HG02763 (cell line): ENCODE results near the gene KIR2DL4.
"Not testable (repeated sequence)": the region's sequence is repeated elsewhere in the genome, so short reads cannot be mapped to it uniquely, and the experiment has no call there.

Experiments used
- ATAC-seq: cut with Tn5 transposase; IDR thresholded peaks from one replicate; pipeline ENCODE4 v1.9.1; 2021; ENCODE audit warnings: mild to moderate bottlenecking, moderate library complexity; ENCODE audit not compliant: unreplicated experiment

KIR2DL4 gene

GRCh38 chr19:54804101-54804500 is 691 bp downstream of the KIR2DL4 start:
- no peak for ATAC-seq

GRCh38 chr19:54804571-54804970 is 1.2 kb downstream of the KIR2DL4 start:
- ATAC-seq: no peak

GRCh38 chr19:54805665-54806515 is 2.5 kb downstream of the KIR2DL4 start:
- ATAC-seq: no peak

GRCh38 chr19:54806516-54806838 is 3.1 kb downstream of the KIR2DL4 start:
- no peak for ATAC-seq

- not testable (repeated sequence) for ATAC-seq
These were observed 11.2 kb downstream of the KIR2DL4 start for GRCh38 chr19:54814571-54814970.

GRCh38 chr19:54816251-54816650 is 12.8 kb downstream of the KIR2DL4 start, which contains the start of gene KIR3DL1:
KIR3DL1 (plus strand) TSS chr19:54816468.
- ATAC-seq: not testable (repeated sequence)

GRCh38 chr19:54817670-54818536 is 14.5 kb downstream of the KIR2DL4 start:
- no peak for ATAC-seq

GRCh38 chr19:54824416-54824815 is 21.0 kb downstream of the KIR2DL4 start:
- not testable (repeated sequence) for ATAC-seq

- ATAC-seq: not testable (repeated sequence)
These were observed 21.9 kb downstream of the KIR2DL4 start for GRCh38 chr19:54825326-54825725.

- ATAC-seq: not testable (repeated sequence)
These were observed 24.7 kb downstream of the KIR2DL4 start for GRCh38 chr19:54828064-54828463.

GRCh38 chr19:54832496-54832895 is 29.1 kb downstream of the KIR2DL4 start, which contains the start of gene KIR2DS4:
KIR2DS4 (plus strand) TSS chr19:54832676.
- ATAC-seq: not testable (repeated sequence)

- not testable (repeated sequence) for ATAC-seq
These were observed 31.7 kb downstream of the KIR2DL4 start for GRCh38 chr19:54835126-54835525.

- ATAC-seq: not testable (repeated sequence)
These were observed 34.1 kb downstream of the KIR2DL4 start for GRCh38 chr19:54837522-54837921.

GRCh38 chr19:54843171-54843570 is 39.8 kb downstream of the KIR2DL4 start:
- ATAC-seq: not testable (repeated sequence)

- ATAC-seq: not testable (repeated sequence)
These were observed 46.7 kb downstream of the KIR2DL4 start, which contains the start of gene KIR3DL2 for GRCh38 chr19:54850061-54850640. KIR3DL2 (plus strand) TSS chr19:54850443; CDS start chr19:54850476, 33 bp downstream.

GRCh38 chr19:54850930-54851329 is 47.5 kb downstream of the KIR2DL4 start:
- no peak for ATAC-seq

GRCh38 chr19:54851353-54851752 is 47.9 kb downstream of the KIR2DL4 start:
- ATAC-seq: no peak

- ATAC-seq: not testable (repeated sequence)
These were observed 51.8 kb downstream of the KIR2DL4 start for GRCh38 chr19:54855241-54855640.

- ATAC-seq: not testable (repeated sequence)
These were observed 55.1 kb downstream of the KIR2DL4 start for GRCh38 chr19:54858476-54858875.

GRCh38 chr19:54859421-54859820 is 56.0 kb downstream of the KIR2DL4 start:
- ATAC-seq: not testable (repeated sequence)

- not testable (repeated sequence) for ATAC-seq
These were observed 60.0 kb downstream of the KIR2DL4 start for GRCh38 chr19:54863459-54863858.
